Small intestine (tissue), 16 donors: Measurements from ENCODE around the gene ZAR1L. TPM values are rescaled to one million over a fixed set of nuclear protein-coding genes. Genes with fewer than 3 reads are reported as not detected.
A peak's percentile ranks its signal among the peaks of the same experiment; 100 is the strongest.
"Not testable (repeated sequence)": the region's sequence is repeated elsewhere in the genome, so short reads cannot be mapped to it uniquely, and the experiment has no call there.

Experiments used
- DNase-seq, 2 donors: peaks; one replicate each; pipeline versions ENCODE4 v3.0.0 to v3.0.0-alpha.2; 2013
- FAIRE-seq: peaks from 2 replicates; lab custom pipeline; 2012; peaks lifted over from hg19 to GRCh38; lab: Jason Lieb, UNC
- H3K27ac ChIP-seq, 3 donors: one replicate each; pipeline ENCODE4 v1.5.1; 2013; ENCODE audit warnings: low read length in 2 of 3, mild to moderate bottlenecking in 2 of 3, control low read depth in 1 of 3, inconsistent platforms in 1 of 3, low read depth in 1 of 3, moderate library complexity in 1 of 3
- H3K27me3 ChIP-seq, 3 donors: one replicate each; pipeline ENCODE4 v1.6.1; 2013; ENCODE audit warnings: low read length in 3 of 3, inconsistent platforms in 1 of 3; ENCODE audit not compliant: control insufficient read depth in 3 of 3, insufficient read depth in 3 of 3
- H3K36me3 ChIP-seq, 3 donors: one replicate each; pipeline ENCODE4 v1.6.1; 2013; ENCODE audit warnings: low read length in 3 of 3, inconsistent platforms in 1 of 3, low read depth in 1 of 3, mild to moderate bottlenecking in 1 of 3, moderate library complexity in 1 of 3; ENCODE audit not compliant: control insufficient read depth in 3 of 3, insufficient read depth in 2 of 3
- H3K4me1 ChIP-seq, 3 donors: one replicate each; pipeline ENCODE4 v1.6.1; 2013; ENCODE audit warnings: low read length in 2 of 3, inconsistent platforms in 1 of 3, low read depth in 1 of 3, mild to moderate bottlenecking in 1 of 3, moderate library complexity in 1 of 3; ENCODE audit not compliant: control insufficient read depth in 3 of 3, insufficient read depth in 2 of 3
- H3K4me3 ChIP-seq, 3 donors: one replicate each; pipeline ENCODE4 v1.5.1; 2013; ENCODE audit warnings: low read length in 3 of 3, control low read depth in 1 of 3, inconsistent platforms in 1 of 3, low read depth in 1 of 3, mild to moderate bottlenecking in 1 of 3, moderate library complexity in 1 of 3
- H3K9me3 ChIP-seq, 2 donors: one replicate each; pipeline ENCODE4 v1.6.1; 2013; ENCODE audit warnings: low read depth in 1 of 2, low read length in 1 of 2; ENCODE audit not compliant: control insufficient read depth in 2 of 2, insufficient read depth in 1 of 2
- WGBS, 3 donors: extraction: QIAGEN DNeasy Blood & Tissue Kit; methylation state at CpG; one replicate each; pipeline ENCODE4 v1.1.7; 2013; 5-methylcytosine and 5-hydroxymethylcytosine counted together
- long read RNA-seq, 10 donors: transcript quantifications; one replicate each; lab custom pipeline, GENCODE V29; 2026
- polyA plus RNA-seq, 4 donors: library from polyadenylated mRNA; stranded (reverse) in 3 of 4; unstranded in 1 of 4; fragments of 200-250 nt in 3 of 4; fragments of 120-200 nt in 1 of 4; gene quantifications; one replicate each; pipeline versions ENCODE4 v1.2.1 to v1.2.3, GENCODE V29; 2013
- donor health status: healthy with polysubstance abuse.
- donor health status: control.
- donor health status: control.
- donor health status: Bipolar disorder and iron deficiency.
- donor health status: healthy.

ZAR1L gene
- not detected for polyA plus RNA-seq
- long read RNA-seq, donor 1 = 0 reads
- long read RNA-seq, donor 2 = 0 reads
- long read RNA-seq, donor 3 = 0 reads
- long read RNA-seq, donor 4 = 0 reads
- long read RNA-seq, donor 5 = 0 reads
- long read RNA-seq, donor 6 = 0 reads
- long read RNA-seq, donor 7 = 0 reads
- long read RNA-seq, donor 8 = 0 reads
- long read RNA-seq, donor 9 = 0 reads
- long read RNA-seq, donor 10 = 0 reads

- peak within 1 kb of the TSS; percentile 81 to 99 (median 95) for H3K27ac ChIP-seq
- peaks cover 0 to 3% (median 0%) of the 10 kb centered on the region in 3 donors for H3K4me1 ChIP-seq
- DNase-seq (peak; percentile 89 to 96), FAIRE-seq (no peak)
- H3K9me3 ChIP-seq = no peaks in the 10 kb centered on the region
- no peaks in the 10 kb centered on the region for H3K36me3 ChIP-seq
- H3K4me3 ChIP-seq = peak within 1 kb of the TSS; percentile 72 to 93 (median 83)
- no peaks in the 10 kb centered on the region for H3K27me3 ChIP-seq
- 0 to 1% (median 0%) methylated on average over 59 to 60 of the region's 60 CpGs for WGBS, 3 donors
Measured at GRCh38 chr13:32315238-32316027, at the start of gene ZAR1L, which contains the start of gene BRCA2. Gene ZAR1L (minus strand): TSS chr13:32315363. CDS start chr13:32311925, 3,438 bp downstream. Gene BRCA2 (plus strand): TSS chr13:32315508. CDS start chr13:32316461, 953 bp downstream.

- Histone ChIP-seq H3K27me3 (no peaks in the 10 kb centered on the region), H3K4me1 (no peaks in the 10 kb centered on the region), H3K27ac (no peak overlapping the region), H3K36me3 (peaks cover 0 to 5% (median 0%) of the 10 kb centered on the region in 3 donors), H3K9me3 (no peaks in the 10 kb centered on the region), H3K4me3 (no peak overlapping the region)
- FAIRE-seq (no peak), DNase-seq (no peak)
- WGBS, 3 donors = 90 to 96% (median 93%) methylated on average over 2 of the region's 2 CpGs
Measured at GRCh38 chr13:32362574-32362973, 47.4 kb upstream of the ZAR1L start.

DNA sequence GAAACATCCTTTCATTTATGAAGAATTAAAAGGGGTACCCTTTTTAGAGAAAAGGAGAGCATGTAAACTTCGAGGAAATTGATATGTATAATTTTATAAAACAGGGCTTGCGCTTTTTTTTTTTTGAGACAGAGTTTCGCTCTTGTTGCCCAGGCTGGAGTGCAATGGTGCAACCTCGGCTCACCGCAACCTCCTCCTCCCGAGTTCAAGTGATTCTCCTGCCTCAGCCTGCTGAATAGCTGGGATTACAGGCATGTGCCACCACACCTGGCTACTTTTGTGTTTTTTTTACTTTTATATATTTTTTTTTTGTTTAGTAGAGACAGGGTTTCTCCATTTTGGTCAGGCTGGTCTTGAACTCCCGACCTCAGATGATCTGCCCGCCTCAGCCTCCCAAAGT is 40.8 kb upstream of the ZAR1L start:
- DNase-seq, H3K27ac ChIP-seq, H3K9me3 ChIP-seq, H3K27me3 ChIP-seq, H3K36me3 ChIP-seq, FAIRE-seq, H3K4me3 ChIP-seq, H3K4me1 ChIP-seq: not testable (repeated sequence)
- 95 to 99% (median 99%) methylated on average over 8 of the region's 8 CpGs for WGBS, 3 donors

- H3K27ac ChIP-seq = no peak overlapping the region
- DNase-seq = no peak
- no peaks in the 10 kb centered on the region for H3K27me3 ChIP-seq
- H3K4me1 ChIP-seq = no peaks in the 10 kb centered on the region
- no peak overlapping the region for H3K4me3 ChIP-seq
- no peaks in the 10 kb centered on the region for H3K9me3 ChIP-seq
- WGBS, 3 donors = 97 to 100% (median 99%) methylated on average over 1 of the region's 1 CpG
- no peak for FAIRE-seq
- peaks cover 0 to 6% (median 0%) of the 10 kb centered on the region in 3 donors for H3K36me3 ChIP-seq
Measured at GRCh38 chr13:32354040-32354439, 38.9 kb upstream of the ZAR1L start.

DNA sequence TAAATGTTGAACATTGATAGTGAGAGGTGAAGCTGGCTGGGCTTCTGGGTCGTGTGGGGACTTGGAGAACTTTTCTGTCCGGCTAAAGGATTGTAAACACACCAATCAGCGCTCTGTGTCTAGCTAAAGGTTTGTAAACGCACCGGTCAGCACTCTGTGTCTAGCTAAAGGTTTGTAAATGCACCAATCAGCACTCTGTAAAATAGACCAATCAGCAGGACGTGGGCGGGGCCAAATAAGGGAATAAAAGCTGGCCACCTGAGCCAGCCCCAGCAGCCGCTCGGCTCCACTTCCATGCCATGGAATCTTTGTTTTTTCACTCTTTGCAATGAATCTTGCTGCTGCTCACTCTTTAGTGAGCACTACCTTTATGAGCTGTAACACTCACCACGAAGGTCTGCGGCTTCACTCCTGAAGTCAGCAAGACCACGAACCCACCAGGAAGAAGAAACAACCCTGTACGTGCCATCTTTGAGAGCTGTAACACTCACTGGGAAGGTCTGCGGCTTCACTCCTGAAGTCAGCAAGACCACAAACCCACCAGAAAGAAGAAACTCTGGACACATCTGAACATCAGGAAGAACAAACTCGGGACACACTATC is 35.8 kb upstream of the ZAR1L start:
- not testable (repeated sequence) for H3K4me3 ChIP-seq, DNase-seq, H3K9me3 ChIP-seq, FAIRE-seq, H3K4me1 ChIP-seq, H3K27ac ChIP-seq, H3K36me3 ChIP-seq, H3K27me3 ChIP-seq
- WGBS, 3 donors = 91 to 96% (median 95%) methylated on average over 15 of the region's 15 CpGs

DNA sequence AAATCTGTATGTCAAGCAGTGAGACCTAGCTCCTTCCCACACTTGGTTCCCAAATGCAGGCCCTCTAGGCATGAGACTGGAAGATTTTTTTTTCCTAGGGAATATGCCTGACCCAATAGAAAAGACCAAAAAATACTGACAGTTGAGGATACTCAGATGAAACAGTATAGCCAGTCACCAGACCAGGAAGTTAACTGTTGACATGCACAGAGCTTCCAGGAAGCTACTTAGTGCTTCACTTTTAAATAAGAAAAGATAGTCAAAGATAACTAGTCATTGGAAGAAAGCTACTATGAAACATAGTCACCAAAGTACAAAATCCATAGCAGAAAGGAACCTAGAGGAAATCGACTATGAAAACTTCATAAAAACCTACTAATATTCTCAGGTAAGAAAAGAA is 32.5 kb upstream of the ZAR1L start:
- no peak overlapping the region for H3K4me3 ChIP-seq
- peaks cover 0 to 6% (median 0%) of the 10 kb centered on the region in 3 donors for H3K36me3 ChIP-seq
- no peaks in the 10 kb centered on the region for H3K9me3 ChIP-seq
- no peak for DNase-seq
- no peaks in the 10 kb centered on the region for H3K27me3 ChIP-seq
- FAIRE-seq = no peak
- no peaks in the 10 kb centered on the region for H3K4me1 ChIP-seq
- H3K27ac ChIP-seq = no peak overlapping the region
- 56 to 93% (median 91%) methylated on average over 1 of the region's 1 CpG for WGBS, 3 donors

- WGBS, 3 donors = 85 to 95% (median 94%) methylated on average over 3 of the region's 3 CpGs
- no peak for FAIRE-seq
Measured at GRCh38 chr13:32340914-32341313, 25.8 kb upstream of the ZAR1L start.

GRCh38 chr13:32334671-32335070 is 19.5 kb upstream of the ZAR1L start:
- FAIRE-seq (no peak), DNase-seq (no peak)
- peaks cover 0 to 3% (median 1%) of the 10 kb centered on the region in 3 donors for H3K36me3 ChIP-seq
- H3K4me1 ChIP-seq = no peaks in the 10 kb centered on the region
- H3K9me3 ChIP-seq = peaks cover 0 to 3% of the 10 kb centered on the region in 2 donors
- WGBS, 3 donors = 88 to 97% (median 93%) methylated on average over 2 of the region's 2 CpGs
- no peaks in the 10 kb centered on the region for H3K27me3 ChIP-seq
- no peak overlapping the region for H3K27ac ChIP-seq
- no peak overlapping the region for H3K4me3 ChIP-seq

More at GRCh38 chr13:32340914-32341313, 25.8 kb upstream of the ZAR1L start:
- Histone ChIP-seq H3K36me3 (peaks cover 0 to under 1% (median 0%) of the 10 kb centered on the region in 3 donors), H3K27me3 (no peaks in the 10 kb centered on the region), H3K27ac (no peak overlapping the region), H3K9me3 (peaks cover 0 to 3% of the 10 kb centered on the region in 2 donors), H3K4me3 (no peak overlapping the region), H3K4me1 (no peaks in the 10 kb centered on the region)
- no peak for DNase-seq
